Coronary artery (tissue), 2 donors: ENCODE data around the gene FAM168A.

Source experiments
- DNase-seq: peaks from one replicate; pipeline ENCODE4 v3.0.0-alpha.2; 2017; ENCODE audit warnings: low spot score
- H3K27ac ChIP-seq, 2 donors: fragments of 200-600 bp; sonication (generic); one replicate each; pipeline ENCODE4 v1.5.1; 2016 to 2019
- H3K4me3 ChIP-seq: fragments of 200-600 bp; sonication (generic); 2 replicates; pipeline ENCODE4 v1.5.1; 2016; ENCODE audit warnings: mild to moderate bottlenecking, moderate library complexity
- CTCF ChIP-seq: fragments of 200-600 bp; sonication (generic); IDR thresholded peaks from one replicate; pipeline ENCODE4 v1.5.1; 2019; ENCODE audit warnings: antibody characterized with exemption

Gene FAM168A

GRCh38 chr11:73426219-73426850 lies 171.6 kb downstream of the FAM168A start:
- no peak for DNase-seq
- Histone ChIP-seq H3K27ac (peak overlapping the region in 1 of 2 donors; percentile 70), H3K4me3 (no peak overlapping the region)
- no peak for TF ChIP-seq CTCF

- Histone ChIP-seq H3K4me3 (no peak overlapping the region), H3K27ac (peak overlapping the region in 1 of 2 donors; percentile 70)
- no peak for TF ChIP-seq CTCF
- no peak for DNase-seq
These were observed 172.8 kb downstream of the FAM168A start for GRCh38 chr11:73425108-73425507.

- no peak for DNase-seq
- Histone ChIP-seq H3K27ac (no peak overlapping the region), H3K4me3 (no peak overlapping the region)
- TF ChIP-seq CTCF = no peak
These were observed 174.4 kb downstream of the FAM168A start for GRCh38 chr11:73423506-73423905.

GRCh38 chr11:73422886-73423285 lies 175.0 kb downstream of the FAM168A start:
- no peak for TF ChIP-seq CTCF
- Histone ChIP-seq H3K27ac (no peak overlapping the region), H3K4me3 (no peak overlapping the region)
- no peak for DNase-seq

- Histone ChIP-seq H3K4me3 (no peak overlapping the region), H3K27ac (no peak overlapping the region)
- DNase-seq = no peak
- TF ChIP-seq CTCF = no peak
These were observed 177.8 kb downstream of the FAM168A start for GRCh38 chr11:73420136-73420535.

GRCh38 chr11:73416786-73417185 lies 181.1 kb downstream of the FAM168A start:
- no peak overlapping the region for H3K4me3 ChIP-seq
- DNase-seq = no peak
- peak overlapping the region in 1 of 2 donors; percentile 81 for H3K27ac ChIP-seq
- no peak for TF ChIP-seq CTCF

GRCh38 chr11:73415854-73416615 lies 181.9 kb downstream of the FAM168A start:
- Histone ChIP-seq H3K27ac (peak overlapping the region in 1 of 2 donors; percentile 81), H3K4me3 (no peak overlapping the region)
- no peak for TF ChIP-seq CTCF
- no peak for DNase-seq
